PC-9 (cell line): ENCODE measurements around the gene ASTN2. TPM values are rescaled to one million over a fixed set of nuclear protein-coding genes. Genes with fewer than 3 reads are reported as not detected.

ENCODE experiments used
- BruUV-seq: library from RNA; stranded (reverse); fragments of 400-500 nt; replicated peaks from 2 replicates; lab custom pipeline; 2021; lab: Mats Ljungman, UMichigan
- CTCF ChIA-PET: fragments of 300-600 bp; sonication (Branson Sonifier 250); formaldehyde crosslinking; loops from one replicate; lab custom pipeline; 2022; ENCODE audit warnings: antibody characterized with exemption; lab: Charles Lee
- POLR2A ChIA-PET: fragments of 300-600 bp; sonication (Branson Sonifier 250); formaldehyde crosslinking; loops from one replicate; lab custom pipeline; 2022; ENCODE audit warnings: antibody characterized with exemption; ENCODE audit not compliant: unreplicated experiment; lab: Charles Lee
- DNase-seq, 2 experiments: peaks; one replicate each; pipeline versions ENCODE4 v3.0.0 to v3.0.0-alpha.2; 2015 to 2022; ENCODE audit warnings: mixed read lengths in 1 of 2
- H2AFZ ChIP-seq: fragments of 200-600 bp; sonication (generic); 2 replicates; pipeline ENCODE4 v1.8.1; 2017; ENCODE audit warnings: antibody characterized with exemption
- H3F3A ChIP-seq: fragments of 200-600 bp; sonication (generic); 2 replicates; pipeline ENCODE4 v1.8.1; 2017; ENCODE audit warnings: antibody characterized with exemption, mild to moderate bottlenecking, low read depth; ENCODE audit not compliant: insufficient read depth
- H3K27ac ChIP-seq: fragments of 200-600 bp; sonication (generic); 2 replicates; pipeline ENCODE4 v1.6.1; 2016; ENCODE audit warnings: mixed run types
- H3K27me3 ChIP-seq: fragments of 200-600 bp; sonication (generic); 2 replicates; pipeline ENCODE4 v1.6.1; 2016; ENCODE audit warnings: low read depth, mixed run types; ENCODE audit not compliant: insufficient read depth
- H3K36me3 ChIP-seq: fragments of 200-600 bp; sonication (generic); 2 replicates; pipeline ENCODE4 v1.6.1; 2016; ENCODE audit warnings: low read depth, mixed run types
- H3K4me1 ChIP-seq: fragments of 200-600 bp; sonication (generic); replicated peaks from 2 replicates; pipeline ENCODE4 v1.6.1; 2016; ENCODE audit warnings: mixed run types; ENCODE audit not compliant: insufficient read depth
- H3K4me2 ChIP-seq: fragments of 200-600 bp; sonication (generic); 2 replicates; pipeline ENCODE4 v1.6.1; 2017; ENCODE audit warnings: mixed run types
- H3K4me3 ChIP-seq: fragments of 200-600 bp; sonication (generic); 2 replicates; pipeline ENCODE4 v1.6.1; 2016; ENCODE audit warnings: mixed run types
- H3K79me2 ChIP-seq: fragments of 200-600 bp; sonication (generic); 2 replicates; pipeline ENCODE4 v1.6.1; 2017; ENCODE audit warnings: low read depth, mixed run types
- H3K9me2 ChIP-seq: fragments of 200-600 bp; sonication (generic); 2 replicates; pipeline ENCODE4 v1.8.1; 2017; ENCODE audit warnings: mild to moderate bottlenecking; ENCODE audit not compliant: insufficient read depth
- H3K9me3 ChIP-seq: fragments of 200-600 bp; sonication (generic); 2 replicates; pipeline ENCODE4 v1.8.1; 2016; ENCODE audit warnings: low read depth; ENCODE audit not compliant: insufficient read depth
- H4K20me1 ChIP-seq: fragments of 200-600 bp; sonication (generic); 2 replicates; pipeline ENCODE4 v1.8.1; 2017; ENCODE audit not compliant: insufficient read depth
- CTCF ChIP-seq: fragments of 200-600 bp; sonication (generic); conservative IDR thresholded peaks from 2 replicates; pipeline ENCODE4 v1.6.1; 2017; ENCODE audit warnings: mixed run types, antibody characterized with exemption, mild to moderate bottlenecking, moderate library complexity
- EZH2 ChIP-seq: fragments of 200-600 bp; sonication (generic); IDR thresholded peaks from 2 replicates; pipeline ENCODE4 v1.8.0; 2017; ENCODE audit warnings: antibody characterized with exemption, low read depth
- intact Hi-C: fragments of 100-400 bp; cut with micrococcal nuclease; formaldehyde crosslinking; loops from one replicate; pipeline ENCODE4 v1.10.0; 2022; ENCODE audit not compliant: unreplicated experiment
- total RNA-seq: library from RNA; stranded (reverse); gene quantifications from 2 replicates; pipeline ENCODE4 v1.2.3, GENCODE V29; 2021

ASTN2 gene
- total RNA-seq, 1 experiment from 2014 or later: 6.2 TPM

DNA sequence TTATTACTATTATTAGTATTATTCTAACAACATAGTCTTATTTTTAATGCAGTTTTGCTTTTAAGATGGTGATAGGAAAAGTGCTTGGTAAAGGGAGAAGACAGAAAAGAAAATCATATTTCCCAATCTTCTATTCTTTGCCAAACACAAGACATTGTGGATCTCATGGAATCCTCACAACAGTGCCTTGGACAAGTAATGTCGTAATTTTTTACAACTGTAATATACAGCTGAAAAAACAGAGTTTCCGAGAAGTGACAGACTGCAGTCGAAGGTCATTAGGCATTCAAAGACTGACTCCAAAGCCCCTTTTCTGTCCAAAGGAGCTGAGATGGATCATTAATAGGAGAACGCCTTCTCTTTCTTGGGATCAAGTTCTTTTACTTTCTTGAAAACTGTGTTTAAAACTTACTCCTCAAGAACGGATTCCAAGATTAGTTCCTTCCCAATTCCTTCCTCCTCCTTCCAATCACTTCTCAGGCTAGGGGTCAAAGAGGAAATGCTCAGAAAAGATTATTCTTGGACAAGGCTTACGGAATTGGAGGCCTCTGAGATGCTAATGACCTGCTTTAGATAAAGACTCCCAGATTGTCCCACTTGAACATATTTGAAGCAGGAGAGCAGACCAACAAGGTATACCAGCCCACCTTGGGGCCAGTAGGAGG, 752.1 kb downstream of the ASTN2 start:
- H3F3A ChIP-seq: no peaks in the 10 kb centered on the region
- ChIA-PET CTCF (interaction anchor here (0.7 kb wide), 1 partner anchor 1642 kb away, joined by 3 read pairs; no protein-coding TSS in a partner anchor), POLR2A (no interaction called here)
- no TSS peak for BruUV-seq
- H4K20me1 ChIP-seq: no peaks in the 10 kb centered on the region
- H3K36me3 ChIP-seq: no peaks in the 10 kb centered on the region
- H3K9me2 ChIP-seq: no peaks in the 10 kb centered on the region
- no peaks in the 10 kb centered on the region for H3K79me2 ChIP-seq
- H3K4me1 ChIP-seq: no peaks in the 10 kb centered on the region
- TF ChIP-seq CTCF (no peak), EZH2 (no peak)
- no peak overlapping the region for H3K27ac ChIP-seq
- no peak overlapping the region for H2AFZ ChIP-seq
- H3K9me3 ChIP-seq: no peaks in the 10 kb centered on the region; the same call in 1 of the 2 replicates
- no peaks in the 10 kb centered on the region for H3K27me3 ChIP-seq
- no peak overlapping the region for H3K4me2 ChIP-seq
- H3K4me3 ChIP-seq: no peak overlapping the region
- intact Hi-C loops: loop anchor here (5.0 to 10.0 kb wide), 2 partner anchors 1925 to 1998 kb away; no protein-coding TSS in a partner anchor
- no peak for DNase-seq

- intact Hi-C loops: loop anchor here (1.0 to 10.0 kb wide), 3 partner anchors 1068 to 1996 kb away; no protein-coding TSS in a partner anchor
- Histone ChIP-seq H3F3A (no peaks in the 10 kb centered on the region), H3K79me2 (no peaks in the 10 kb centered on the region), H3K27me3 (no peaks in the 10 kb centered on the region), H3K27ac (no peak overlapping the region), H3K4me2 (no peak overlapping the region), H2AFZ (no peak overlapping the region), H3K36me3 (no peaks in the 10 kb centered on the region), H3K9me2 (no peaks in the 10 kb centered on the region), H3K4me1 (no peaks in the 10 kb centered on the region), H3K9me3 (no peaks in the 10 kb centered on the region; the same call in 1 of the 2 replicates), H3K4me3 (no peak overlapping the region), H4K20me1 (no peaks in the 10 kb centered on the region)
- TF ChIP-seq EZH2 (no peak), CTCF (peak; percentile 84)
- ChIA-PET CTCF (interaction anchor here (0.6 kb wide), 1 partner anchor 1073 kb away, joined by 4 read pairs; no protein-coding TSS in a partner anchor), POLR2A (no interaction called here)
- BruUV-seq: no TSS peak
- peak; percentile 35 to 60 for DNase-seq
Observed at GRCh38 chr9:116661037-116661954, 753.6 kb downstream of the ASTN2 start.

GRCh38 chr9:116658265-116658664, 756.6 kb downstream of the ASTN2 start:
- POLR2A ChIA-PET: no interaction called here
- Histone ChIP-seq H3K4me1 (no peaks in the 10 kb centered on the region), H3K36me3 (no peaks in the 10 kb centered on the region), H3K9me3 (no peaks in the 10 kb centered on the region), H3K4me3 (no peak overlapping the region), H3K9me2 (no peaks in the 10 kb centered on the region), H3K27me3 (no peaks in the 10 kb centered on the region), H2AFZ (no peak overlapping the region), H4K20me1 (no peaks in the 10 kb centered on the region), H3F3A (no peaks in the 10 kb centered on the region), H3K27ac (no peak overlapping the region), H3K79me2 (no peaks in the 10 kb centered on the region), H3K4me2 (no peak overlapping the region)
- CTCF ChIA-PET: no interaction called here
- TF ChIP-seq EZH2 (no peak), CTCF (no peak)
- intact Hi-C loops: no loop called here
- no peak for DNase-seq
- no TSS peak for BruUV-seq
